NCI-H2196 treated with DMSO at 0.1 percent for 48 hours (cell line): ENCODE results near the gene SLC7A4.
A peak's percentile ranks its signal among the peaks of the same experiment; 100 is the strongest.
"Not testable (repeated sequence)": the region's sequence is repeated elsewhere in the genome, so short reads cannot be mapped to it uniquely, and the experiment has no call there.

Experiments used
- DNase-seq: peaks from one replicate; lab custom pipeline; 2025; ENCODE audit not compliant: unreplicated experiment; lab: John Stamatoyannopoulos, UW

The SLC7A4 gene

GRCh38 chr22:21022955-21023614 is 9.3 kb downstream of the SLC7A4 start:
- DNase-seq = no peak

- no peak for DNase-seq
These were observed 9.9 kb downstream of the SLC7A4 start for GRCh38 chr22:21022507-21022906.

- DNase-seq = no peak
These were observed 11.4 kb downstream of the SLC7A4 start for GRCh38 chr22:21020802-21021429.

- no peak for DNase-seq
These were observed 14.0 kb downstream of the SLC7A4 start for GRCh38 chr22:21018314-21018713.

GRCh38 chr22:21016644-21017420 is 15.5 kb downstream of the SLC7A4 start:
- no peak for DNase-seq

GRCh38 chr22:21015466-21016006 is 16.8 kb downstream of the SLC7A4 start:
- DNase-seq = no peak

- peak; percentile 25 for DNase-seq
These were observed 17.5 kb downstream of the SLC7A4 start, which contains the start of gene P2RX6 for GRCh38 chr22:21014726-21015465. TSS of gene P2RX6 (plus strand) at chr22:21015165. CDS start at chr22:21015175, 10 bp downstream.

GRCh38 chr22:21014202-21014725 is 18.1 kb downstream of the SLC7A4 start:
- peak; percentile 77 for DNase-seq

- DNase-seq = no peak
These were observed 18.6 kb downstream of the SLC7A4 start for GRCh38 chr22:21013657-21014201.

- no peak for DNase-seq
These were observed 19.6 kb downstream of the SLC7A4 start for GRCh38 chr22:21012446-21013407.

GRCh38 chr22:21010426-21011113 is 21.8 kb downstream of the SLC7A4 start:
- DNase-seq = no peak

- no peak for DNase-seq
These were observed 22.5 kb downstream of the SLC7A4 start for GRCh38 chr22:21009638-21010425.

- DNase-seq = not testable (repeated sequence)
These were observed 23.2 kb downstream of the SLC7A4 start for GRCh38 chr22:21009208-21009607.

- DNase-seq = no peak
These were observed 28.6 kb downstream of the SLC7A4 start for GRCh38 chr22:21003782-21004181.

GRCh38 chr22:21001601-21002325 is 30.6 kb downstream of the SLC7A4 start, which contains the start of gene THAP7:
TSS of gene THAP7 (minus strand) at chr22:21002118. CDS start at chr22:21001911, 207 bp downstream.
- peak; percentile 55 for DNase-seq

- no peak for DNase-seq
These were observed 31.3 kb downstream of the SLC7A4 start for GRCh38 chr22:21000987-21001600.
